RCC 7860 (cell line): ENCODE measurements around the gene ABL1.

ENCODE experiments used
- DNase-seq: peaks from one replicate; pipeline ENCODE4 v3.0.0-alpha.2; 2015; ENCODE audit warnings: low spot score
- FAIRE-seq: peaks from 2 replicates; lab custom pipeline; 2012; peaks lifted over from hg19 to GRCh38; lab: Jason Lieb, UNC

ABL1 gene

DNA sequence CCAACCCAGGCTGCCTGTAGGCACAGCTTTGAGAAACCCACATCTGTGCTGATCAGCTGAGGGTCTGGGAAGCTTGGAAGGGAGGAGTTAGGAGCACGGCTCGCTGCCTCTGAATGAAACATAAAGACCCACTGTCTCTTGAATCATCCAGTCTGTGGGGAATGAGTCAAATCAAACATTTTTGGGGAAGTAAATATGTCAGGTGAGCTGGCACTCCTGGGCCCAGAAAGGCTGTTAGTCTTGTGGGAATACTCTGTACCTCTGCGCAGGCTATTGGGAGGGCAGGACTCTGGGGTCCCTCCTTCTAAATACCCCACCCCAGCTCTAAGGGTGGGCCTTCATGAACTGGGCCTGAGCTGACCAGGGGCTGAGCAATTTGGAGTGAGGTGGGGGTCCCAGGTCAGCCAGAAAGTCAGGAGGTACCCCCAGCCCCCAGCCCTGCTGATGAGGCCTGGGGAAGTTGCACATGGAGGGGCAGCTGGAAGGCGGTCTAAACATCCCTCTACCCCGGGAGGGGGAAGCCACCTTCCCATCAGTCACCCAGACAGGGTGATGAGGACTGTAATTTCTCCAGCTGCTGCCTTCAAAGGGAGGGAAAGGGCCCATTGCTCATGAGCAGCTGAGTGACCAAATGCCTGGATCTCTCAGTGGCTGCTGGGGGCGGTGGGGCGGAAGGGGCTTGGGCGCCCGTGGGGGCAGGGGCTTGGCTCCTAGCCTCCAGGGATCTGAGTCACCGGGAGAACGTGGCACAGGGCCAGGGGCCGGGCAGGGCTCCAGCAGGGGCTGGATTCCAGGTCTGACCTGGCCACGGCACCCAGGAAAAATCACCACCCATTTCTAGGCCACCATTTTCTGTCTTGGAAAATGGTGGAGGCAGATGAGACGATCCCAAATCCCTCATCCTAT, 93.2 kb downstream of the ABL1 start:
- FAIRE-seq (peak; percentile 89), DNase-seq (peak; percentile 97)

DNA sequence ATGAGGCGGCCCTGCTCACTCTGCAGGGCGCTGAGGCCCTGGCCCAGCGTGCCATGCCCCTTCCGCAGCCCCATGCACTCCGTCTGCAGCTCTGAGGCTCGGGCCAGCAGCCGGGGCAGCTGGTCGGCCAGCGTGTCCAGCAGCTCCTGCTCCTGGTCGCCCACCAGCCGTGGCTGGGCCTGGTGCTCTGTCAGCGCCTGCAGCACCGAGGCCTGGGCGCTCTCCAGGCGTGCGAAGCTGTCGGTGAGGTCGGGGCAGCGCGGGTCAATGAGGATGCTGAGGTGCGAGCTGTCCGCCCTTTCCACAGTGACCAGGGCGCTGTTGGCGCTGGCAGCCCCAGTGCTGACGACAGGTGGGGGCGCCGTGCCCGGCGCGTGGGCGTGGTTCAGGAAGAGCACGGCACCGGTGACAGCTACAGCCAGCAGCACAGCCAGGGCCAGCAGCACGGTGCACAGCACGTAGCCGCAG, 94.6 kb downstream of the ABL1 start:
- FAIRE-seq = no peak

GRCh38 chr9:130930132-130930803, 95.2 kb downstream of the ABL1 start:
- FAIRE-seq (no peak), DNase-seq (no peak)

More for the DNA sequence above, 94.6 kb downstream of the ABL1 start:
- no peak for DNase-seq

GRCh38 chr9:130930804-130931349, 95.8 kb downstream of the ABL1 start:
- no peak for FAIRE-seq

DNA sequence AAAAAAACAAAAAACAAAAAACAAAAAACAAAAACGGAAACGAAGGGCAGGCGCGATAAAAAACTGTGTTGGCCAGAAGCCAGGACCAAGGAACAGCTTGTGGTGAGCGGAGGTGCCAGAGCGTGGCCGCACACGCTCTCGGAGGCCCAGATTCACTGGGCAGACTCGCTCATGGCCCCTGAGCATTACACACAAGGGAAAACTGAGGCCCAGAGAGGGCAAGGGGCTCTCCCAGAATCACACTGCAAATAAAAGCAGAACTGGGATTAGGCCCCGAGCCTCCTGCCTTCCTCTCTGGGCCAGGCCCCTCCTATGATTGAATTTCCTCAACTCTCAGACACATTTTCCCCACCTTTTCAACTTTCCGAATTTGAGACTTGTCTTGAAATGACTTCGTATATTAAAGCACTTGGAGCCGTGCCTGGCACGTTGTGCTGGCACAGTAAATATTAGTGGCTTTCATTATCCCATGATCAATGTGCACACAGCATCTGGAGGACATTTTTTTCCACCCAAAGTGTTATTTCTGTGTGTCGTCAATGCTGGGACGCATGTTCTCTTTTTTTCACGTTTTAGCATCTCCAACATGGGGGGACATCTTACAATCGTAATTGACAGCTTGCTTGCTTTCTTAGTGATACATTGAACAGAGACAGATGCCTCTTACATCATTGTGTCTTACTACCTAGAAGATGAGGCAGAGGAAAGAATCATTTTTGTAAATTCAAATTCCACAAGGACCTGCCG, 96.6 kb downstream of the ABL1 start:
- no peak for DNase-seq
- FAIRE-seq = no peak

More at GRCh38 chr9:130930804-130931349, 95.8 kb downstream of the ABL1 start:
- DNase-seq = no peak

DNA sequence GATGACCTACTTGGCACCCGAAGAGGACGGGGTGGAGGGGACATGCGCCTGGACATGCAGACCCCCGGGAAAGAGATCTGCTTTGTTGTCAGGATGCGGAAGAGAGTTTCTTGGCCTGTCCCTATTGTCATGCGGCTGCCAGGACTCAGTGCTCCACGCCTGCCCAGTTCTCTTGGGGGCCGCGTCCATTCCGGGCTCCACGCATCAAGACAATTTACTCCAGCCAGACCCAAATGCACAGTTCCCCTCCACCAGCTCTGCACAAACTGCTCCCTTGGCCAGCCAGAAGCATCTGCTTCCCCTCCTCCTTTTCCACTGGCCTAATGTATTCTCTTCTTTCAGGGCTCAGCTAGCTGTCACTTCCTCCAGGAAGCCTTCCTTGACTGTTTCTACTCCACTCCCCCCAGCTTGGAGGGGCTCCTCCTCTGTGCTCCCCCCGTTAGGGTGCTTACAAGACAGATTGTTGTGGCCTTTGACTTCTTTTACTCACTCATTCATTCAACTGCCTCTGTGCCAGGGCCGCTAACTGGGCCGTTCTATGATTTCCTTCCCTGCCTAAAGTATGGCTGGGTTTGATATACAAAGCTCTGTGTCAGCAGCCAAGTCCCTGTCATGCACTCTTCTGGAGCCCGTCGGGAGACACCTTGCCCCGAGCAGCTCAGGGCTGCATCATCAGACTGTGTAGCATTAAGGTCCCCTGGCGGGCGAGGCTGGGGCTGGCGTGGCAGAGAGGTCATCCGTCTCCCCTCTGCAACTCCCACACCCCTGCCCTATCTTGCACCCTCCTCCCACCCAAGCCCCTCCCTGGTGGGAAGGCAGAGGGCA, 97.4 kb downstream of the ABL1 start:
- DNase-seq = peak; percentile 79
- FAIRE-seq = no peak

DNA sequence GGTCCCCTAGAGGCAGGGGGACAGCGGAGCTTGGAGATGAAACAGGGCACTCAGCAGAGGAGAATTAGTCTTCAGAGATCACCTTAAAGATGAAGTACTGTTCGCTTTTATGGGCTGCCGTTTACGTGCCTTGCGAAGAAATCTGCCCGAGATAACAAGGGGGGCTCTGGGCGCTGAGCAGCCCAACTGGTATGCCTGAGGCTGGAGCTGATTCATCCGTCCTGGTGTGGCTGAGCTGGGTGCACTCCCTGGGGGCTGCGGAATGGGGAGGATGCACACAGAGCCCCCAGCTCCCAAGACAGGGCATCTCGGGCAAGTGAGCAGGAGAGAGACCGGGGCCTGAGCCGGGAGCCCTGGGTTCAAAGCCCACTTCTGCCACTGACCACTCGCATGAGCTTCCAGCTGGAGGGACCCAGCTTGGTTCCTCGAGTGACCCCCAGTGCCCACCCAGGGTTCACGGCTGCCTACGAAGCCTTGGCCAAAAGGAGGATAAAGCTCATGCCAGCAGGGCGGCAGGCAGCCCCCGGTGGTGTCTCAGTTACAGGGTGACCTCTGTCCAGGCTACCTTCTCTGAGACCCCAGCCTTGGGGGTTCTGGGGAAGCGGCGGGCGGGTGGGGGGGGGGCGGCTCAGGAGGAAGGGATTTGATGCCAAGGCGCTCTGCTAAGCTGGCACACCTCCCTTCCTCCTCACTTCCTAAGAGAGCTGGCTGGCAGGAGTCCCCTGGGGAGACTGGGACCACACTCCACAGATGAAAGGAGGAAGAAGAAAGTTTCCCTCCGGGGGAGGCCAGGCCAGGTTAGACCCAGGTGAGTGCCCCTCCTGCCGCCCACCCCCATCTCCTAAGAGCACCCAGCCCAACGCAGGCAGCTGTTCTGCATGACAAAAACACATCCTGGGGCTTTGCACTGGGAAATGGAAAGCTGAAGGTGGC, 98.3 kb downstream of the ABL1 start:
- FAIRE-seq (no peak), DNase-seq (peak; percentile 79)

GRCh38 chr9:130934246-130934645, 99.2 kb downstream of the ABL1 start:
- DNase-seq = no peak
- no peak for FAIRE-seq

DNA sequence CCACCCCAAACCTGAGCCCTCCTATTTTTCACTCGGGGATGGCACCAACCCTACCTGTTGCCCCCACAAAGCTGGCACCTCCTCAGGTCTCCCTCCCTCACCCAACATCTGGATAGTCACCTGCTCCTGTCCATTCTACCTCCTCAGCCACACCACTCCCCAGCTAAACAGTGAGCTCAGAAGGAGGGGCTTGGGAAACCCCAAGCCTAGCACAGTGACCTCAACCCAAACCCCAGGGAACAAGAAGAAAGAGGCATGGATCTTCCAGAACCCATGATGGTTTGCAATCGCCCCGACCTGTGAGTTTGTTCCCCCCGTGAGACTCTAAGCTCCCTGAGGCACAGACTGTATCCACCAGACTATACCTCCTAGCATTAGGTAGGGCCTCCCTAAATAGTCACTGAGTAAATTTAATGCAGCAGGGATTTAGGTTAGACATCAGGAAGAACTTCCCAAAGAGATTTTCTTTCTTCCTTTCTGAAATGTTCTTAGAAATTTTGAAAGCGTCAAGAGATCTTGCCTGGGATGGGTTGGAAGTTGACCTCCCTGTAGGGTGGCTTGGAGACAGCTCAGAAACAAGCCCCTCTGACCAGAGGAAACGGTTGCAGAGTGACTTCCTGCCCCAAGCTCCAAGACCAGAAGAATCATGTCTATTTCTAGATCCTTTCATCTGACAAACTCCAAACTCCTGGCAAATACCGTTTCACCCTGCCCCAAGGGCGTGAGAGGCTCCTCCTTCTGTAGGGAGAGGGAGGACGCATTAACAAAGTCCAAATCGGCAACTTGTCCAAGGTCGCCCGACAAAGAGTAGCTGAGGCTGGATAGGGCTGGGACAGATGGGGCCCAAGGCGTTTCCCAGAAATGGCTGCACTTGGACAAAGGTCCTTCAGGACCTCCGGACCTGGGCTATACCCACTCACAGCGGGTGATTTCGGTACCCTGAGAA, 99.9 kb downstream of the ABL1 start:
- FAIRE-seq (no peak), DNase-seq (no peak)

GRCh38 chr9:130935648-130936271, 100.7 kb downstream of the ABL1 start:
- DNase-seq = peak; percentile 51
- no peak for FAIRE-seq

- DNase-seq (peak; percentile 64), FAIRE-seq (no peak)
Measured at GRCh38 chr9:130936285-130937117, 101.4 kb downstream of the ABL1 start.
